ENCODE measurements around the gene CERS4.

CERS4 gene

GRCh38 chr19:8238251-8238650 lies 29.1 kb downstream of the CERS4 start:
- TF ChIP-seq CTCF (IDR thresholded peaks at IDR 0.05; ENCODE audit: low read depth, low read length, missing control alignments): no peak
- no peak for DNase-seq (ENCODE audit: low read depth)
- H3K4me3 ChIP-seq (ENCODE audit: low read depth, low read length): no peak overlapping the region

DNA sequence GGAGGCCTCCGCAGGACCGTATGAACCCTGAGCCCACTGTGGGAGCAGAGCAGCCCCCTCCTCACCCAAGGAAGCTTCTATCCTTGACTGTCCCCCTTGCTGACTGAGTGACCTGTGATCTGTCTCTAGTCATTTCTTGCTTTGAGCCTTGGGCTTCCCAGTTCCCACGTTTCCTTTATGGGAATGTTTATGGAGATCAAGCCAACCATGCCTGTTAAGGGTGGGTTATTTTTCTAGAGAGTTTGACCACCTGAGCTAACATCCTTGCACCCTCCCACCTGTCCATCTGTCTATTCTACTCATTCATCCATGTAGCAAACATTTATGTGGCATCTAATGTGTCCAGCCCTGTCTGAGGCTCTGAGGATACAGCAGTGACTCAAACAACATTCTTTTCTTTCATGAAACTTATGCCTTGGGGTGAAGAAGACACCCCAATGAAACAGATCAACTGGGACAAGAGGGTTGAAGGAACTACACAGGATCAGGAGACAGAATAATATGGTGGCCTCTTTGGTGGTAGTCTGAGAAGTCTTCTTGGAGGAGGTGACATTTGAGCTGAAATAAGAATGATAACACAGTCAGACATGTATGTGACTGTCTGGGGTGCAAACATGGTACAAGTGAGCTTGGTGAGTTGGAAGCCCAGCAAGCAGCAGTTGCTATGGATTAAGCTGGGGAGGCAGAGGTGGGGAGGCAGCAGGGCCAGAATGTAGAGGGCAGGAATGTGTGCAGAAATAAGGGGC lies 30.5 kb downstream of the CERS4 start:
- H3K4me3 ChIP-seq (ENCODE audit: low read depth, low read length): no peak overlapping the region
- DNase-seq (ENCODE audit: low read depth): no peak
- no peak for TF ChIP-seq CTCF (IDR thresholded peaks at IDR 0.05; ENCODE audit: low read depth, low read length, missing control alignments)

DNA sequence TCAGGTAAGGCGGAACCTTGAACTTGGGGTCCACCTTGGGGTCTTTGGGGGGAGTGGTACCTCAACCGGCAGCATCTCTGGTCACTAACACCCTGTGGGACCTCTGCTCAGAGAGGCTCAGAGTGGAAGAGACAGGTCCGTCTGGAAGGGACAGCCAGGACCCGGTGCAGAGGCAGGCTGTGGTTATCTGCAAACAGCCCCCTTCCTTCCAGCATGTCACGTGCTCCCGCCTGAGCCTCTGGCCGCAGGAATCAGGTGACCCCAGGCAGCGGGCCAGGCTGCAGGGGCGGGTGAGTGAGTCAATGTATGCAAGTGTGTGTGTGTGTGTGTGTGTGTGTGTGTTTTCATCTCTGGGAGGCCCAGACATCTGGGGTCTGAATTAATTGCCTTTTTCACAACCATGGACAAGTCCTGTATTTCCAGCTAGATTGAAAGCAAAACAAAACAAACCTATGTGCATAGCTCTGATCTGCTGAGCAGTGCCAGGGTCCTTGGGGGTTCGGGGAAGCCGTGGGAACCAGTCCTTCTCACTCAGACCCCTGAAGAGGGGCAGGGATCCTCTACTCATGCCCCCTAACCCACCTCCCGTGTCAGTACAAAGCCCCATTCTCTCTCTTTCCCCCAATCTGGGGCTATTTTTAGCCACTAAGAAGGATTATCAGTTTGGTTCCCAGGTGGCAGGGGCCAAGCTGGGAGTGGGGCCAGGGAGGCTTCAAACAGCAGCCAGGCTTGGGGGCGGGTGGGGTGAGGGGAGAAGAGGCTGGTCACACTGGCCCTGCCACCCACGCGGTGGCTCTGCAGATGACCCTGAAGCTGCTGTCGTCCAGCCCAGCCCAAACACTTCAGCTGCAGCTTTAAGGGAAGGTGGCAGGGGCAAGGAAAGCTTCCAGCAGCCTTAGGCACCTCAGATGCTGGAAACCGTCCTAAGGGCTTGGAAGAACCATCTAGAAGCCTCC lies 31.4 kb downstream of the CERS4 start:
- TF ChIP-seq CTCF (IDR thresholded peaks at IDR 0.05; ENCODE audit: low read depth, low read length, missing control alignments): no peak
- H3K4me3 ChIP-seq (ENCODE audit: low read depth, low read length): no peak overlapping the region
- peak; percentile 56 for DNase-seq (ENCODE audit: low read depth)

DNA sequence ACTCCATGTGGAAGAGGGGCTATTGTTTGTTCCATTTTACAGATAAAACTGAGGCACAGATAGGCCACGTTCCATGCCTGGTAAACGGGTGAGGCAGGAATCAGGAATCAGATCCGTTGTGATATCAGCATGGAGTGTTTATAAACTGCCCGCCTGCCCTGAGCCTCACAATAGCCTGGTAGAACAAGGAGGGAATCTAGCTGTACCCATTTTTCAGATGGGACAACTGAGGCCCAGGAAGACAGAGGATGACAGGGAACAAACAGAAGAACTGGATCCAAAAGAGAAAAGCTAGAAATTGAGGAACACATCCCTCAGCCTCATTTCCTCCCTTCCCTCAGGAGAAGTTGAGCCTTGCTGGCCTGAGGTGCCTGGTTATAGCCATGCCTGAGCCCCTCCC lies 32.5 kb downstream of the CERS4 start:
- no peak for TF ChIP-seq CTCF (IDR thresholded peaks at IDR 0.05; ENCODE audit: low read depth, low read length, missing control alignments)
- DNase-seq (ENCODE audit: low read depth): no peak

DNA sequence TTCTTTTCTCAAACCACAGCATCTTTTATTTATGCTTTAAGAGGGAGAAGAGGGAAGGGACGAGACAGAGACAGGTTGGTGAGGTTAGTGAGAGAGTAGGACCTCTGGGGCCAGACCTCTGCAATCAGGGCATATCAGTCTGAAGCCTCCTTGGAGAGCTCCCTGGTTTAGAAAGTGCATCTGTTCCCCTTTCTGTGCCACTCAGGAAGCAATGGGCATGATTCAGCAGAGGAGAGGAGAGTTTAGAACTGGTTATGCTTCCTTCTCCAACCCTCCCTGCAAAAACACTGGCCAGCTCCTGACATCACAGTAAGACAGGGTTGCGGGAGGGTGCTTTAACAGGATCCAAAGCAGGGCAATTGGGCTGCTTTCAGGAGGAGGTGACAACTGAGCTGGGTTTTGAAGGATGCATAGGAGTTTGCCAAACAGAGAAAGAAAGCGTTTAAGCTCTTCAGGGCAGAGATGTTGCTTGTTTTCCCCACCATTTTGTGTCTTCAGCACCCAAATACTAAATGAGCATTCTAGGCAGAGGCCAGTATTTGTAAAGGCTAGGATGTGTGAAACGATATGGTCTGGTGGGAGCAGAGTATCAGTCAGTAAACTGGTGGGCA lies 33.1 kb downstream of the CERS4 start:
- H3K4me3 ChIP-seq (ENCODE audit: low read depth, low read length): no peak overlapping the region
- DNase-seq (ENCODE audit: low read depth): no peak
- TF ChIP-seq CTCF (IDR thresholded peaks at IDR 0.05; ENCODE audit: low read depth, low read length, missing control alignments): no peak

More for the DNA sequence above, 32.5 kb downstream of the CERS4 start:
- H3K4me3 ChIP-seq (ENCODE audit: low read depth, low read length): no peak overlapping the region

- no peak for TF ChIP-seq CTCF (IDR thresholded peaks at IDR 0.05; ENCODE audit: low read depth, low read length, missing control alignments)
- DNase-seq (ENCODE audit: low read depth): no peak
- no peak overlapping the region for H3K4me3 ChIP-seq (ENCODE audit: low read depth, low read length)
Observed at GRCh38 chr19:8243146-8243545, 34.0 kb downstream of the CERS4 start.
